ENCODE measurements around the gene AXDND1. TPM values are rescaled to one million over a fixed set of nuclear protein-coding genes. Genes with fewer than 3 reads are reported as not detected.

Gene AXDND1
- total and polyA plus RNA-seq, 2 of the 8 experiments (the other 6 are each of a cell fraction or from before 2014, with no cell fraction given) = 0.61 TPM; not detected in 1

DNA sequence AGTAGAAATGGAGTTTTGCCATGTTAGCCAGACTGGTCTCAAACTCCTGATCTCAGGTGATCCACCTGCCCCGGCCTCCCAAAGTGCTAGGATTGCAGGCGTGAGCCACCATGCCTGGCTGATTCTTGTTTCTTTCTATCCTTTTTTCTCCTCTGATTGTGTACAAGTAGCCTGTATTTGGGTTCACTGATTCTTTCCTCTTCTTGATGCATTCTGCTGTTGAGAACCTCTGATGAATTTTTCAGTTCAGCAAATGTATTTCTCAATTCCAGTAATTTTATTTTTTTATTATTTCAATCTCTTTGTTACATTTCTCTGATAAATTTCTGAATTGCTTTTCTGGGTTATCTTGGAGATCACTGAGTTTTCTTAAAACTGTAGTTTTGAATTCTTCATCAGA lies 58.8 kb downstream of the AXDND1 start:
- no peaks in the 10 kb centered on the region for H3K36me3 ChIP-seq (ENCODE audit: control insufficient read depth in 2 of 4, insufficient read depth in 4 of 4, low read length in 3 of 4)
- H4K20me1 ChIP-seq (replicated peaks in 1 of 2; ENCODE audit: control insufficient read depth in 1 of 2, insufficient read depth in 2 of 2, low read length in 2 of 2) = no peaks in the 10 kb centered on the region
- no peak for FAIRE-seq
- H3K56ac ChIP-seq (replicated peaks; ENCODE audit: insufficient read length, low read depth, low read length) = no peak overlapping the region
- H3K18ac ChIP-seq (ENCODE audit: extremely low read depth, low read length) = no peak overlapping the region
- DNase-seq (ENCODE audit: low read depth in 1 of 2, low spot score in 2 of 2) = no peak
- no peaks in the 10 kb centered on the region for H3K4me1 ChIP-seq (replicated peaks in 1 of 4; ENCODE audit: control insufficient read depth in 3 of 4, insufficient read depth in 4 of 4, low read length in 3 of 4)
- H3K23me2 ChIP-seq (ENCODE audit: low read depth, low read length) = no peaks in the 10 kb centered on the region
- WGBS, 2 experiments (ENCODE audit: extremely low coverage in 1 of 2, insufficient coverage in 1 of 2, insufficient read length in 1 of 2, insufficient replicate concordance in 2 of 2, low coverage in 1 of 2, low lambda C conversion rate in 2 of 2, missing lambda C conversion rate in 1 of 2) = 83% methylated on average over 2 of the region's 2 CpGs; no CpG with 5 or more reads in 1 of the 2 experiments
- ChIA-PET CTCF (ENCODE audit: partially characterized antibody) (interaction anchor here (2.1 kb wide), 1 partner anchor 23 kb away, joined by 10 read pairs; no protein-coding TSS in a partner anchor), POLR2A (ENCODE audit: partially characterized antibody) (no interaction called here)
- no peaks in the 10 kb centered on the region for H3K79me2 ChIP-seq (ENCODE audit: control insufficient read depth in 1 of 2, insufficient read depth in 2 of 2, low read length in 2 of 2)
- no peak overlapping the region for H3K27ac ChIP-seq (ENCODE audit: low read depth, low read length)
- H3K4ac ChIP-seq (replicated peaks; ENCODE audit: insufficient read length, low read depth, low read length) = no peak overlapping the region
- H2BK120ac ChIP-seq (replicated peaks; ENCODE audit: low read depth, low read length) = no peak overlapping the region
- no peak overlapping the region for H2AFZ ChIP-seq (ENCODE audit: low read length)
- no peaks in the 10 kb centered on the region for H3K79me1 ChIP-seq (ENCODE audit: low read depth, low read length)
- H3K14ac ChIP-seq (ENCODE audit: insufficient read length) = no peak overlapping the region
- no peak overlapping the region for H2BK5ac ChIP-seq (ENCODE audit: low read depth, low read length)
- H4K5ac ChIP-seq (ENCODE audit: insufficient read length, low read depth, low read length) = no peak overlapping the region
- no peak overlapping the region for H3K23ac ChIP-seq (ENCODE audit: insufficient read length)
- H2BK15ac ChIP-seq (ENCODE audit: low read length) = no peak overlapping the region
- no peaks in the 10 kb centered on the region for H3K27me3 ChIP-seq (replicated peaks in 1 of 4; ENCODE audit: control insufficient read depth in 3 of 4, extremely low read depth in 1 of 4, insufficient read depth in 3 of 4, low read length in 3 of 4)
- no peak overlapping the region for H4K91ac ChIP-seq (replicated peaks; ENCODE audit: insufficient read length, low read length)
- no peak overlapping the region for H3K4me3 ChIP-seq (ENCODE audit: extremely low read depth in 1 of 4, insufficient read depth in 2 of 4, low read depth in 3 of 4, low read length in 4 of 4)
- H3K9me3 ChIP-seq (ENCODE audit: insufficient read depth in 2 of 2, low read depth in 1 of 2, low read length in 1 of 2) = peaks cover 3 to 9% of the 10 kb centered on the region in 2 experiments; a peak in 2 of 4 replicates
- H2BK20ac ChIP-seq (ENCODE audit: low read length) = no peak overlapping the region
- H2AK5ac ChIP-seq (ENCODE audit: low read depth, low read length) = no peak overlapping the region
- no peak overlapping the region for H2BK12ac ChIP-seq (ENCODE audit: low read depth, low read length)
- no peak overlapping the region for H3K9ac ChIP-seq (replicated peaks in 1 of 4; ENCODE audit: extremely low read depth in 1 of 4, low read depth in 3 of 4, low read length in 3 of 4)
- no peak overlapping the region for H4K8ac ChIP-seq (ENCODE audit: extremely low read depth, insufficient read depth, low read length)
- H3K4me2 ChIP-seq (ENCODE audit: insufficient read depth in 1 of 2, low read depth in 2 of 2, low read length in 2 of 2) = no peak overlapping the region
- TF ChIP-seq SIRT6 (IDR thresholded peaks at IDR 0.05; ENCODE audit: low read length) = no peak
- TF ChIP-seq SP4 (IDR thresholded peaks at IDR 0.05; ENCODE audit: low read length) = no peak
- no peak for TF ChIP-seq CBX5 (IDR thresholded peaks at IDR 0.05; ENCODE audit: low read depth, low read length)
- TF ChIP-seq RBBP5 (IDR thresholded peaks at IDR 0.05; ENCODE audit: borderline replicate concordance, low read depth, low read length) = no peak
- no peak for TF ChIP-seq CREB1 (IDR thresholded peaks at IDR 0.05)
- no peak for TF ChIP-seq NRF1 (IDR thresholded peaks at IDR 0.05; ENCODE audit: low read depth, low read length)
- no peak for TF ChIP-seq CBX8 (IDR thresholded peaks at IDR 0.05; ENCODE audit: borderline replicate concordance, low read depth, low read length)
- no peak for TF ChIP-seq ATF2 (IDR thresholded peaks at IDR 0.05; ENCODE audit: low read length)
- TF ChIP-seq CHD2 (IDR thresholded peaks at IDR 0.05; ENCODE audit: low read length) = no peak
- no peak for TF ChIP-seq KDM1A (IDR thresholded peaks at IDR 0.05; ENCODE audit: borderline replicate concordance, low read length)
